GM13977 (cell line): ENCODE results near the gene ADCYAP1R1.

ENCODE experiments used
- DNase-seq: peaks from one replicate; pipeline ENCODE4 v3.0.0; 2012; ENCODE audit warnings: low spot score
- in situ Hi-C: fragments of 300-500 bp; cut with MboI; formaldehyde crosslinking; loops from one replicate; pipeline ENCODE4 v1.12.0; 2022; ENCODE audit warnings: low sequenced_read_pairs, low pct_unique_long_range_greater_than_20kb, mixed read lengths, inconsistent platforms; ENCODE audit not compliant: unreplicated experiment
- TF ChIP-seq, protein P1 (sequence below): IDR thresholded peaks from 2 replicates; pipeline ENCODE4 v1.5.1; 2012; ENCODE audit warnings: mild to moderate bottlenecking, control low read depth; ENCODE audit not compliant: insufficient read depth; ENCODE audit errors: extremely low read depth, missing control alignments

Gene ADCYAP1R1

DNA sequence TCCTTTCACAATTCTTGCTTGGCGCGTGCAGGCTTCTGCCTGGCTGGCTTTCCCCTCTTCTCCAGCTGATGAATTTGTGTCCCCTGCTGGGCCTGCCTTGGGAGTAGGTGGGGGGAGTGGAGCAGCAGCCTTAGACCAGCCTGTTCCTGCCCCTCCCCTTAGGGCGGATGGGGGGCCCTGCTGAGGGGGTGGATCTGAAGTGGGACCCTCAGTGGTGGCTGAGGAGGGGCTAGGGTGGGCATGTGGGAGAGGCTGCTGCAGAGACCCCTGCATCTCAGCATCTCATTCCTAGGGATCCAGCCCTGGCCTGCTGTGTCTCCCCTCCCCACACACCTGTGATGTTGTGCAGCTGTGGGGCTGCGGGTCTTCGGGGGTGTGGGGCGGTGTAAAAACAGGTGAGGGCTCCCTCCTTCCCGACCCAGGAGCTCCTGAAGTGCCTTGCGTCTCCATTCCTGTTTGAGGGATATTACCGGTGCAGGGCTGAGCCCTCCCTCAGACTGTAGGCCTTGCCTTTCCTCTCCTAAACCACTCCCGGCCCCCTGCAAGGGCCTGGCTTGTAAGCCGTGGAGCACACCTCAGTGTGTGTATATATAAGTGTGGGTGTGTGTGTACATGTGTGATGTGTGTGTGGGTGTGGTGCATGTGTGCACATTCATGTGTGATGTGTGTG, 24.7 kb downstream of the ADCYAP1R1 start:
- TF ChIP-seq, protein P1, sequence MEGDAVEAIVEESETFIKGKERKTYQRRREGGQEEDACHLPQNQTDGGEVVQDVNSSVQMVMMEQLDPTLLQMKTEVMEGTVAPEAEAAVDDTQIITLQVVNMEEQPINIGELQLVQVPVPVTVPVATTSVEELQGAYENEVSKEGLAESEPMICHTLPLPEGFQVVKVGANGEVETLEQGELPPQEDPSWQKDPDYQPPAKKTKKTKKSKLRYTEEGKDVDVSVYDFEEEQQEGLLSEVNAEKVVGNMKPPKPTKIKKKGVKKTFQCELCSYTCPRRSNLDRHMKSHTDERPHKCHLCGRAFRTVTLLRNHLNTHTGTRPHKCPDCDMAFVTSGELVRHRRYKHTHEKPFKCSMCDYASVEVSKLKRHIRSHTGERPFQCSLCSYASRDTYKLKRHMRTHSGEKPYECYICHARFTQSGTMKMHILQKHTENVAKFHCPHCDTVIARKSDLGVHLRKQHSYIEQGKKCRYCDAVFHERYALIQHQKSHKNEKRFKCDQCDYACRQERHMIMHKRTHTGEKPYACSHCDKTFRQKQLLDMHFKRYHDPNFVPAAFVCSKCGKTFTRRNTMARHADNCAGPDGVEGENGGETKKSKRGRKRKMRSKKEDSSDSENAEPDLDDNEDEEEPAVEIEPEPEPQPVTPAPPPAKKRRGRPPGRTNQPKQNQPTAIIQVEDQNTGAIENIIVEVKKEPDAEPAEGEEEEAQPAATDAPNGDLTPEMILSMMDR, result no peak
- no peak for DNase-seq
- in situ Hi-C loops, result no loop called here

DNA sequence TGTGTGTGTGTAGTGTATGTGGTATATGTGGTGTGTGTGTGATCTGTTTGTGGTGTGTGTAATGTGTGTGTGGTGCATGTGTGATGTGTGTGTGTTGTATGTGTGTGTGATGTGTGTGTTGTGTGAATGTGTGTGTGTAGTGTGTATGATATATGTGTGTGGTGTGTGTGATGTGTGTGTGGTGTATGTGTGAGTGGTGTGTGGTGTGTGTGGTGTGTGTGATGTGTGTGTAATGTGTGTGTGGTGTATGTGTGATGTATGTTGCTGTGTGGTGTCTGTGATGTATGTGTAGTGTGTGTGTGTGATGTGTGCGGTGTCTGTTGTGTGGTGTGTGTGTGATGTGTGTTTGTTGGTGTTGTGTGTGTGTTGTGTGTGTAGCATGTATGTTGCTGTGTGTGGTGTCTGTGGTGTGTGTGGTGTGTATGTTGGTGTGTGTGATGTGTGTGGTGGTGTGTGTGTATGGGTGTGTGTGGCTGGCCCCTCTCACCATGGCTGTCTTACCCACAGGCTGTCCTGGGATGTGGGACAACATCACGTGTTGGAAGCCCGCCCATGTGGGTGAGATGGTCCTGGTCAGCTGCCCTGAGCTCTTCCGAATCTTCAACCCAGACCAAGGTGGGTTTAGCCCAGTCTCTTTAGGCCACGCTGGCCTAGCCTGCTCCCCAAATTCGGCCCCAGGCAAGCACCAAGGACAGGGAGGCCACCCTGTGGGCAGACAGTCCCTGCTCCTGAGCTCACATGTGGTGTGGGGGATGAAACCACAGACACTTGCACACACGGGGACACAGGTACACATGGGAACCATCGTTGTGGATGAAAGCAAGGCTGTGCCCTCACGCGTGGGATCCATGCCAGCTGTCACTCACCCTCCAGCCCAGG, 25.6 kb downstream of the ADCYAP1R1 start:
- no peak for DNase-seq
- TF ChIP-seq, protein P1, result no peak
- in situ Hi-C loops, result no loop called here

DNA sequence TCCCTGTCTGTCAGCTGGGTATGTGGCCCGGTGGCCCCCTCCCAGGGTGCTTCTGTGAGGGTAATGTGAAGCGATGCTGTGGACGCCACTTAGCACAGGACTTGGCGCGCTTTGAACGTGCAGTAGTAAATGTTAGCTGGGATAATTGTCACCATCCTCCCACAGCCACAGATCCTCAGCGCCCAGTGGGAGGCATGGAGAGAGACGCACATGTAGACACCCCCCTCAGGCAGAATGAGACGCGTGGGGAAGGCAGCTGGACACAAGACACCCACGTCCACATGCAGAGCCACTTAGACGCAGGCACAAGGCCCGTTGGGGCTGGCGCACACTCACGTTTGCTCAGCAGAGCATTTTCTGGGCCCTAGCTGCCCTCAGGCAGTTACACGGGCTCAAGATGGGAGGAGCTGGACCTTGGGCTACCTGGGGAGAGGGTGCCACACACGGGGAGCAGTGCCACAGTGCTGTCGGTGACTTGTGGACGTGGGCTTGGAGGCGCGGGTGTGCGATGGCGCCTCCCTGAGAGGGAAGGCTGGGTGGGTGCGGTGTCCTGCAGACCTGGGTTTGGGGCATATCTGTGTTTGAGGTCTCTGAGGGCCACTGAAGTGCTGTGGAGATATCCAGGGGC, 26.4 kb downstream of the ADCYAP1R1 start:
- in situ Hi-C loops, result no loop called here
- DNase-seq, result no peak
- TF ChIP-seq, protein P1, result no peak

DNA sequence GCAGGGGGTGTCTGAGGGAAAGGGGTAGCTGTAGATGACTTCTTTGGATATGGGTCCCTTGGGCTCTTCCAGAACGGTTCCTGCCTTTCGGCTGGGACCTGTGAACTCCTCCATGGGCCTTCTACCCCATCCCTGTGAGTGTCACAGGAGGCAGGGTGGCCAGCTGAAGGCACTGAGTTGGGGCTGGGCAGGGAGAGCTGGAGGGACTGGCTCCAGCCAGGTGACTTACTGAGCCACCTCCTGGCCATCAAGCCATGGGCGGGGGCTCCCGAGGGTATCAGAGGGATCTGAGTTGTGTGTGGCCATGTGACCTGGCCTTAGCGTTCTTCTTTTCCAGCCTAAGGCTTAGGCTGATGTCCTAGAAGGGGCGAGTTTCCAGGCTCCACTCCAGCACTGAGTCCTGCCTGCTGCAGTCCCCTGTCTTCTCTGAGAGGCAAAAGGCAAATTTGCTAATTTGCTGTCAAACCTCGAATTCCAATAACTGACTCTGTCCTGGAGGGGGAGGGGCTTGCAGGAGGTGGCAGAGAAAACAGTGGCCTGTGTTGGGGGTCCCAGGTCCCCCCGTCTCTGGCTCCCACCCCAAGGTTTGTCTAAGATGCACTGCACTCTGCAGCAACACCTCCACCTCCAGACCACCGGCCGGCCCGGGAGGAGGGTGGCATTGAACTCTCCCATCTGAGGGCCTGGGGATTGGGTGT, 27.2 kb downstream of the ADCYAP1R1 start:
- in situ Hi-C loops, result no loop called here
- TF ChIP-seq, protein P1, result no peak
- DNase-seq, result no peak

DNA sequence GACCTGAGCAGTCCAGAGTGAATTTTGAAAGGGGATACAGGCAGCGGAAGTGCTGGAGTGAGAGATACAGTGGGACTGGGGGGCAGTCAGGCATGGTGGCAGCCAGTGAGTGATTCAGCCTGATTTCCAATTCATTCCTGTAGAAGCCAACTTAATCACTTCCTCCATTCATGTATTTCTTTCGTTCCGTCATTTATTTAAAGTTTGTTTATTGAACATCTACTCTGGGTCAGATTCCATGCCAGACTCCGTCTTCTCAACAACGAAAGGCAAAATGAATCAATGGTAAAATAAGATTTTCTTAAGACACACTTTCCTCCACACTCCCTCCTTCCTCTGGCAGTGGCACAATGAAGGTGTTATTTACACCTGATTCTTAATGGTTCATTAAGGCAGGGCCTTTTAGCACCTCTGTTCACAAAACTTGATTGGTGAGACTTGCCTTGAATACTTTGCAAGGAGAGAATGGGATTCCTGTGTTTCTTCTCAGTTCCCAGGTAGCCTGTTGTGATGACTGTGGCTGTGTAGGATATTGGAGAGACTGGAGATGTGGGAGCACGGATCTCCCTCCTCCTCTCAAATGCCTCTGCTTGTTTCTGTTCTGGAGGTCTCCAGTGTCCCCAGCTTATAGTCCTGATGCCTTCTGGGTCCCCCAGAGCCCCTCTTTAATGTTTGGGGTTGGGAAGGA, 27.9 kb downstream of the ADCYAP1R1 start:
- in situ Hi-C loops, result no loop called here
- DNase-seq, result no peak
- TF ChIP-seq, protein P1, result no peak

DNA sequence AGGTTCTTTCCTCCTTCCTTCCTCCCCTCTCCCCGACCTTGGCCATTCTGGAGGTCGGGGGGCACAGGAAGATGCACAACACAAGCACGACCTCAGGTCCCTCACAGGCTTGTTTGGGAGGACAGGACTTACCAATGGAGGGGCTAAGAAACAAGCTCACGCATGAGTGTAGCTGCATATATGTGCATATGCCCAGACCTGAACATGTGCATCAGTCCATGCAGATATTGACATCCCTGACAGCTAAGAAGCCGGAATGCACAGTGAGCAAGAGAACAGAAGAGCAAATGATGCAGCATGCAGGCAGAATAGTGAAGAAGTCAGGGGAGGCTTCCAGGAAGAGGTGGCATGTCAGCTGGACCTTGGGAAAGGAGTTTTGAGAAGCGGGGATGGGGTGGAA, 28.7 kb downstream of the ADCYAP1R1 start:
- in situ Hi-C loops, result no loop called here
- TF ChIP-seq, protein P1, result no peak
- DNase-seq, result no peak
